C4-2B (cell line): ENCODE data around the gene CDC123.

Experiments used
- H3K27ac ChIP-seq: fragments of 450-650 bp; 2 replicates; pipeline ENCODE4 v1.5.1; 2017
- CTCF ChIP-seq: fragments of 450-650 bp; conservative IDR thresholded peaks from 2 replicates; pipeline ENCODE4 v1.5.1; 2017; ENCODE audit warnings: mild to moderate bottlenecking
- ZFX ChIP-seq: fragments of 450-650 bp; IDR thresholded peaks from 2 replicates; pipeline ENCODE4 v1.6.1; 2017

The CDC123 gene

GRCh38 chr10:12195603-12196506 is at the start of gene CDC123, which contains the start of gene NUDT5:
Gene CDC123, plus strand, starts transcription at chr10:12196188. Its CDS starts 58 bp downstream, at chr10:12196246.
Gene NUDT5, minus strand, starts transcription at chr10:12195891. Its CDS starts 9,600 bp downstream, at chr10:12186291.
- TF ChIP-seq CTCF: no peak
- TF ChIP-seq ZFX: peak; percentile 71
- peak within 1 kb of the TSS; percentile 85 for H3K27ac ChIP-seq

DNA sequence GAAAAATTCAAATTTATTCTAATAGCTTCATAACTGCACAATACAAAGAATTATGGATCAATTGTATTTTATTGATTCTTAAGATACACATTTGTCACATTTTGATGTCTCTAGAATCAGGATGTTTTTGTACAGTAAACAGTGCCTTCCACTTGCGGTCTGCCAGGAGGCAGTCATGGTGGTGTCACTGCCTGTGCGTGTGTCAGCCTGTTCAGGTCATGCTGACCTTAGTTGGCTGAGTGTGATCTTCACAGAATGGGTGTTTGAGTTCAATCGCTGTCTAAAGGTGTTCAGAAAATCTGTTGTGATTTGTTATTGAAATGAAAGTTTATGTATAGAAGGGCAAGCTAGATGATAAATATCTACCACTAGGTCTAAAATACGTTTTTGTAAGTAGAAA is 45.8 kb upstream of the CDC123 start:
- no peak overlapping the region for H3K27ac ChIP-seq
- TF ChIP-seq CTCF (no peak), ZFX (no peak)

- no peak overlapping the region for H3K27ac ChIP-seq
- TF ChIP-seq ZFX (no peak), CTCF (no peak)
Observed at GRCh38 chr10:12154516-12154915, 41.5 kb upstream of the CDC123 start.

DNA sequence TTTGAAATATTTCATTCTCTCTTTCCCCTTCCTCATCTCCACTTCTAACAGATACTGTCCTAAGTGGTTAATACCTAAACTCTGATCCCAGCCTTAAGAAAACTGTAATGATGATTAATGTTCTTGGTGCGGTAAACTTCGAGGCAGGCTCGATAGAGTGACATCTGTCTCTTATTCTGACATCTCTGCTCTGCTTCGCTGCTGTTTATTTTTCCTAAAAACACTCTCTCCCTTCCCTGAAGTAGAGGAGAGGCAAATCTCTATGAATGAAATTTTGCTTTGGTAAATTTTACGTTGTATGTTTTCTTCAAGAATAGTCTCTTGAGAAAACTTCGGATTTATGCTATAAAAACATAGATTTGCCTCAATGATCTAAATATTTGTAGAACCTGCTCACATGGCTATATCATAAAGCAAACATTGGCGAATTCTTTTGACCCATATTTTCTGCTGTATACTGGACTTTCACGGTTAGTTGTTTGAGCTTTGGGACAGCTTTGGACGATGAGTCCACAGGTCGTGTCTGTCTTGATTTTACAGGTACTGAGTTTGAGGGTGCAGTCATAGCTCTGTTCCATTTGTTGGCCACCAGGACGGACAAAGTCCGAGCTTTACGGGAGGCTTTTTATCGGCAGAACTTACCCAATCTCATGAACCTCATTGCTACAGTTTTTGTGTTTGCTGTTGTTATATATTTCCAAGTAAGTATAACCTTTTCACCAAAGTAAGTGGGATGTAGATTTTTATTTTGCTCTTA is 39.4 kb upstream of the CDC123 start:
- no peak overlapping the region for H3K27ac ChIP-seq
- TF ChIP-seq CTCF: no peak
- no peak for TF ChIP-seq ZFX

GRCh38 chr10:12158111-12158510 is 37.9 kb upstream of the CDC123 start:
- H3K27ac ChIP-seq: no peak overlapping the region
- TF ChIP-seq ZFX: no peak
- no peak for TF ChIP-seq CTCF

DNA sequence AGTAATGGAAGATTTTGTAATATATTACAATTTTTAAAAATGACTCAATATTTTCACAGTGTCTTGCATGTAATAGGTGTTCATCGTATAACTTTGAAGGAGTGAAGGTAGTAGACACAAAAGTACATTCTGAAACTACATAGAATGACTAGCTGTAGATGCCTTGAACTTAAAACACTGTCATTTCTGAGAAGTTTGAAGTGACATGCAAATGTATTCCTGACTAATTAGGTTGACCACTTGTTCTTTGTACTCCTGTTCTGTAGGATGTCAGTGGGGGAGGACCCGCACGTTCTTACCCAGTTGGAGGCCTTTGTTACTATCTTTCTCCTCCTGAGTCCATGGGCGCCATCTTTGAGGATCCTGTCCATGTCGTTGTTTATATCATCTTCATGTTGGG is 35.3 kb upstream of the CDC123 start:
- no peak for TF ChIP-seq ZFX
- TF ChIP-seq CTCF: no peak
- no peak overlapping the region for H3K27ac ChIP-seq

GRCh38 chr10:12162927-12163326 is 33.1 kb upstream of the CDC123 start:
- H3K27ac ChIP-seq: no peak overlapping the region
- no peak for TF ChIP-seq ZFX
- no peak for TF ChIP-seq CTCF
